ENCODE measurements around the gene NPY5R. TPM values are rescaled to one million over a fixed set of nuclear protein-coding genes. Genes with fewer than 3 reads are reported as not detected.

NPY5R gene
- total and polyA plus RNA-seq, 2 donors (not counting 3 experiments of a cell fraction or from before 2014, with no cell fraction given), result not detected

- ChIA-PET CTCF (no interaction called here), POLR2A (no interaction called here)
- BruUV-seq (replicated peaks), result no TSS peak
- dilution Hi-C loops (cut with MboI; ENCODE audit: extremely low pct_ligation_motif_present, low sequenced_read_pairs), result no loop called here
- FAIRE-seq (no peak), DNase-seq (ENCODE audit: low read depth, low spot score) (no peak)
- Histone ChIP-seq H3K27me3 (ENCODE audit: control insufficient read depth in 2 of 2, insufficient read depth in 2 of 2, low read length in 2 of 2) (peaks cover 0 to 2% of the 10 kb centered on the region in 2 experiments), H3K36me3 (ENCODE audit: control insufficient read depth in 2 of 2, extremely low read depth in 1 of 2, insufficient read depth in 2 of 2, low read length in 2 of 2) (no peaks in the 10 kb centered on the region), H3K79me2 (ENCODE audit: control insufficient read depth, insufficient read depth, low read length) (no peaks in the 10 kb centered on the region), H4K20me1 (replicated peaks; ENCODE audit: control insufficient read depth, extremely low read depth, insufficient read depth, low read length) (no peaks in the 10 kb centered on the region), H3K4me1 (ENCODE audit: control insufficient read depth, extremely low read depth, insufficient read depth, low read length) (no peaks in the 10 kb centered on the region), H3K9ac (replicated peaks; ENCODE audit: extremely low read depth, insufficient read depth, low read length) (no peak overlapping the region), H3K9me1 (replicated peaks; ENCODE audit: control insufficient read depth, extremely low read depth, insufficient read depth, low read length) (no peaks in the 10 kb centered on the region), H3K4me2 (ENCODE audit: insufficient read depth, low read length) (no peak overlapping the region), H3K9me3 (replicated peaks; ENCODE audit: control insufficient read depth, insufficient read depth, low read length) (no peaks in the 10 kb centered on the region), H2AFZ (ENCODE audit: low read depth, low read length) (no peak overlapping the region), H3K4me3 (replicated peaks in 1 of 3; ENCODE audit: insufficient read depth in 1 of 3, low read depth in 1 of 3, low read length in 3 of 3) (no peak overlapping the region), H3K27ac (ENCODE audit: insufficient read depth, low read depth, low read length) (no peak overlapping the region)
- TF ChIP-seq POLR2AphosphoS5 (IDR thresholded peaks at IDR 0.05; ENCODE audit: insufficient read depth, low read depth, low read length) (no peak), EZH2 (IDR thresholded peaks at IDR 0.05; ENCODE audit: borderline replicate concordance, low read depth, low read length, severe bottlenecking) (no peak), JUN (IDR thresholded peaks at IDR 0.05; ENCODE audit: borderline replicate concordance, insufficient read depth, insufficient read length, low read depth) (no peak), MYC (IDR thresholded peaks at IDR 0.05; ENCODE audit: low read depth, low read length) (no peak), FOS (IDR thresholded peaks at IDR 0.05; ENCODE audit: borderline replicate concordance, insufficient read depth, low read length) (no peak)
- TF ChIP-seq, protein P1, sequence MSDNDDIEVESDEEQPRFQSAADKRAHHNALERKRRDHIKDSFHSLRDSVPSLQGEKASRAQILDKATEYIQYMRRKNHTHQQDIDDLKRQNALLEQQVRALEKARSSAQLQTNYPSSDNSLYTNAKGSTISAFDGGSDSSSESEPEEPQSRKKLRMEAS (IDR thresholded peaks at IDR 0.05; ENCODE audit: insufficient read depth, insufficient read length), result no peak
- TF ChIP-seq, protein P2, sequence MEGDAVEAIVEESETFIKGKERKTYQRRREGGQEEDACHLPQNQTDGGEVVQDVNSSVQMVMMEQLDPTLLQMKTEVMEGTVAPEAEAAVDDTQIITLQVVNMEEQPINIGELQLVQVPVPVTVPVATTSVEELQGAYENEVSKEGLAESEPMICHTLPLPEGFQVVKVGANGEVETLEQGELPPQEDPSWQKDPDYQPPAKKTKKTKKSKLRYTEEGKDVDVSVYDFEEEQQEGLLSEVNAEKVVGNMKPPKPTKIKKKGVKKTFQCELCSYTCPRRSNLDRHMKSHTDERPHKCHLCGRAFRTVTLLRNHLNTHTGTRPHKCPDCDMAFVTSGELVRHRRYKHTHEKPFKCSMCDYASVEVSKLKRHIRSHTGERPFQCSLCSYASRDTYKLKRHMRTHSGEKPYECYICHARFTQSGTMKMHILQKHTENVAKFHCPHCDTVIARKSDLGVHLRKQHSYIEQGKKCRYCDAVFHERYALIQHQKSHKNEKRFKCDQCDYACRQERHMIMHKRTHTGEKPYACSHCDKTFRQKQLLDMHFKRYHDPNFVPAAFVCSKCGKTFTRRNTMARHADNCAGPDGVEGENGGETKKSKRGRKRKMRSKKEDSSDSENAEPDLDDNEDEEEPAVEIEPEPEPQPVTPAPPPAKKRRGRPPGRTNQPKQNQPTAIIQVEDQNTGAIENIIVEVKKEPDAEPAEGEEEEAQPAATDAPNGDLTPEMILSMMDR (IDR thresholded peaks at IDR 0.05; ENCODE audit: extremely low read depth in 1 of 2, insufficient read depth in 1 of 2, low read depth in 1 of 2, low read length in 2 of 2), result no peak
- intact Hi-C loops (cut with micrococcal nuclease), result no loop called here
Observed at GRCh38 chr4:163356104-163356503, 12.4 kb downstream of the NPY5R start.
